ENCODE results near the gene MCTP1.

The MCTP1 gene

GRCh38 chr5:94796586-94796985, 488.3 kb downstream of the MCTP1 start:
- DNase-seq, result no peak

GRCh38 chr5:94793816-94794198, 491.1 kb downstream of the MCTP1 start:
- DNase-seq, result no peak

- no peak for DNase-seq
Observed at GRCh38 chr5:94793113-94793815, 491.6 kb downstream of the MCTP1 start.

GRCh38 chr5:94791829-94792228, 493.1 kb downstream of the MCTP1 start:
- DNase-seq, result no peak

GRCh38 chr5:94788527-94788926, 496.4 kb downstream of the MCTP1 start:
- DNase-seq, result no peak

- DNase-seq, result no peak
Observed at GRCh38 chr5:94784536-94785505, 500.1 kb downstream of the MCTP1 start.

GRCh38 chr5:94782383-94782782, 502.5 kb downstream of the MCTP1 start:
- DNase-seq, result no peak

- no peak for DNase-seq
Observed at GRCh38 chr5:94779684-94780083, 505.2 kb downstream of the MCTP1 start.

GRCh38 chr5:94778732-94779131, 506.2 kb downstream of the MCTP1 start:
- DNase-seq, result no peak

GRCh38 chr5:94778299-94778698, 506.6 kb downstream of the MCTP1 start:
- no peak for DNase-seq

- no peak for DNase-seq
Observed at GRCh38 chr5:94777056-94777880, 507.6 kb downstream of the MCTP1 start.

- no peak for DNase-seq
Observed at GRCh38 chr5:94776167-94776566, 508.7 kb downstream of the MCTP1 start.

- no peak for DNase-seq
Observed at GRCh38 chr5:94775088-94775487, 509.8 kb downstream of the MCTP1 start.

GRCh38 chr5:94771742-94772141, 513.2 kb downstream of the MCTP1 start:
- no peak for DNase-seq

GRCh38 chr5:94769996-94770395, 514.9 kb downstream of the MCTP1 start:
- DNase-seq, result no peak

GRCh38 chr5:94761786-94762185, 523.1 kb downstream of the MCTP1 start:
- DNase-seq, result no peak

- DNase-seq, result no peak
Observed at GRCh38 chr5:94761055-94761454, 523.8 kb downstream of the MCTP1 start.

- no peak for DNase-seq
Observed at GRCh38 chr5:94759961-94760360, 524.9 kb downstream of the MCTP1 start.

- DNase-seq, result no peak
Observed at GRCh38 chr5:94759022-94759421, 525.9 kb downstream of the MCTP1 start.

- no peak for DNase-seq
Observed at GRCh38 chr5:94754824-94755223, 530.1 kb downstream of the MCTP1 start.

- DNase-seq, result no peak
Observed at GRCh38 chr5:94751460-94751859, 533.4 kb downstream of the MCTP1 start.

GRCh38 chr5:94750681-94751080, 534.2 kb downstream of the MCTP1 start:
- no peak for DNase-seq

GRCh38 chr5:94749042-94749441, 535.9 kb downstream of the MCTP1 start:
- DNase-seq, result no peak
